GM12801 (cell line): ENCODE results near the gene PID1.

Experiments
- TF ChIP-seq, protein P1 (sequence below): IDR thresholded peaks from one replicate; pipeline ENCODE4 v1.5.1; 2011; ENCODE audit warnings: control low read depth; ENCODE audit not compliant: insufficient read length; ENCODE audit errors: extremely low read depth

Gene PID1

DNA sequence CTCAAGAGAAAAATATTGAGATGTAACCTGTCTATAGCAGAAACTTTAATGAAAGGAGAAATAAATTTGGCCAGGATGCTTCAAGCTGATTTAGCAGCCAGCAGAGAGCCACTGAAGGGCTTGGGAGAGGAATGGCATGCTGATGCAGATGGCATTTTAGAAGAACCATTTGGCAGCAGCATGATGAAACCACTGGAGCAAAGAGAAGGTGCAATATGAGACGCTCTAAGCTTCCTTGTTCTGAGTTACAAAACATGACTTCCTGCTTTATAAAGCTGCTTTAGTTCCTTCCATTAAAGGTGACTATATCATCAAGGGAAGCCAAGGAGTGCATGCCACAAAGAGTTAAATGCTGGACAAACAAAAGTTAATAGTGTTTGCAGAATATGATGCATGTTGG, 189.7 kb downstream of the PID1 start:
- TF ChIP-seq, protein P1, sequence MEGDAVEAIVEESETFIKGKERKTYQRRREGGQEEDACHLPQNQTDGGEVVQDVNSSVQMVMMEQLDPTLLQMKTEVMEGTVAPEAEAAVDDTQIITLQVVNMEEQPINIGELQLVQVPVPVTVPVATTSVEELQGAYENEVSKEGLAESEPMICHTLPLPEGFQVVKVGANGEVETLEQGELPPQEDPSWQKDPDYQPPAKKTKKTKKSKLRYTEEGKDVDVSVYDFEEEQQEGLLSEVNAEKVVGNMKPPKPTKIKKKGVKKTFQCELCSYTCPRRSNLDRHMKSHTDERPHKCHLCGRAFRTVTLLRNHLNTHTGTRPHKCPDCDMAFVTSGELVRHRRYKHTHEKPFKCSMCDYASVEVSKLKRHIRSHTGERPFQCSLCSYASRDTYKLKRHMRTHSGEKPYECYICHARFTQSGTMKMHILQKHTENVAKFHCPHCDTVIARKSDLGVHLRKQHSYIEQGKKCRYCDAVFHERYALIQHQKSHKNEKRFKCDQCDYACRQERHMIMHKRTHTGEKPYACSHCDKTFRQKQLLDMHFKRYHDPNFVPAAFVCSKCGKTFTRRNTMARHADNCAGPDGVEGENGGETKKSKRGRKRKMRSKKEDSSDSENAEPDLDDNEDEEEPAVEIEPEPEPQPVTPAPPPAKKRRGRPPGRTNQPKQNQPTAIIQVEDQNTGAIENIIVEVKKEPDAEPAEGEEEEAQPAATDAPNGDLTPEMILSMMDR, result no peak

DNA sequence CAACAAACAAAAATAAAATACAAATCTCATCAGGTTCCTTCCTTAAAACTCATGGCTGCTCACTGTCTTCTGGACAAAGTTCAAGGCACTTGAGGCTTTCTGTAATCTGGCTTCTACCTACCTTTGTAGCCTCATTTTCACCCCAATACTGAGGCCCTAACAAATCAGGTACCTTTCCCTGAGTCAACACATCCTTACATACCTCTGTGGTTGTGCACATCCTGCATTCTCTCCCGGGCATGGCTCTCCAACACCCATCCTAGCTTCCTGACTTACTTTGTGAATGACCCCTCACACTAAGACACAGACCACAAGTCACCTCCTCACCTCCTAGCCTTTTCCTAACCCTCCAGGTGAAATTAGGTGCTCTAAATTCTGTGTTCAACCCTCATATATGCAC, 190.9 kb downstream of the PID1 start:
- TF ChIP-seq, protein P1, result no peak

DNA sequence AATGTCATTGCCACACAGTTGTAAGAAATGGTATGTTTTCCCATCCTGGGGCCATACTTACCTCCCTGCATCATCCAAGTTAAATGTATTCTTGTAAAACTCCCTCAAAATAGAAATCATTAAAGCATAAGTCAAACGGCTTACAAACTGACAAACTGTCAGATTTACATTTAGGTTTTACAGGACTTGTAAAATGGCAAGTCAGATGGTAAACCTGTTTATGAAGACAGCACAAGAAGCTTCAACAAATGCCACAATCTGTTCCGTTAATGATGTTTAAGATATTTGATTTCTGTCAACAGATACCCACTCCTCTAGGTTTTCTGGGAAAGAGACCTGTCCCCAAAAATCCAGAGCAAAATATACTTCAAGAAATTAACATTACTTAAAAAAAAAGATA, 197.2 kb downstream of the PID1 start:
- TF ChIP-seq, protein P1, result no peak

DNA sequence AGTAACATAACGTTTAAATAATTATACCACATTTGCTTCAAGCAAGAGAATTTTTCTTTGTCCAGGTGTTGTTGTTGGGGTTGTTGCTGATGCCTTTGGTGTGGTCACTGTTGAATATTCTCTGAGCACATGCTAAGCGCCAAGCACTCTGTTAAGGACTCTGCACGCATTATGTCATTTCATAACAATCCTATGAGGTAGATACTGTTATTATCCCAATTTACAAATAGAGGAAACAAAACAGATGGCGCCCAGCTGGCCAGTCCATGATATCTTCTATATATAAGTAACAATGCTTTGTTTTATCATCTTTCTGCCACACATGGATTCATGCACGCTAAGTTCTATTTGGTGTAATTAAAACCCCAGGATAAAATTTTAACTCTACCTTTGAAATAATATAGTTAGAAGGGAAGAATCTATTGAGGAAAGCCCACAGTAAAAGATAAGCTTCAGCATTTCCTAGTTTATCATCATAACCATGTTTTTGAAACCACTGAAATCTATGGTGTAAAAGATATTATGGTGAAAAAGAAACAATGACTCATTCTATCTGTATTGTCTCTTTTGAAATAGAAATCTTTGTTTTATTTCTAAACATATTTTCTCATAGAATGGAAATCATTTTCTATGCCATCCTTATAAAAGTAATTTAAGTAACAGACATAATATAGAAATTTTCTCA, 199.7 kb downstream of the PID1 start:
- TF ChIP-seq, protein P1, result no peak

DNA sequence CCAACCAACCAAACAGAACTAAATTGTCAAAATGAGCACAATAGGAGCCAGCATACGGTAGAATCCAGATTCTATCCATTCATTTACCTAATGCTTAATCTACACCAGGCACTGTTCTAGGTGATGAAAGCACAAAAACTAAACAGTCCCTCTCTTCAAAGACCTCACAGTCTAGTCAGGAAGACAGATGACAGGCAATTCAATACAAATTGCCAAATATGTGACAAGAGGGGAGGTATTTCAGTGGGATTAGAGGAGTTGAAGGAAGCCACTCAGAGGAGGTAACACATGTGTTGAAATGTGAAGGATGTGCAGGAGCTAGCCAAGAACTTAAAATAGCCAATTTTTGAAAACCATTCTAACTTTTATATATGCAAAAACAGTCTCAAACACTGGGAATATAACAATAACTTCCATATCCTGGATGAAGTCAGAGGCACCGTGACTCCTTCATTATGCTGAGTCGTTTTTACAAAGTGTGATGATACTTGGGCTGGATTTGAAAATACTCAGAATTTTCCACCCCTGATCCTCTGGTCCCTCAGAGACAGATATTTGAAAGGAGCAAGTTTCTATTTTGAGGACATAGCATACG, 204.9 kb downstream of the PID1 start:
- TF ChIP-seq, protein P1, result no peak

DNA sequence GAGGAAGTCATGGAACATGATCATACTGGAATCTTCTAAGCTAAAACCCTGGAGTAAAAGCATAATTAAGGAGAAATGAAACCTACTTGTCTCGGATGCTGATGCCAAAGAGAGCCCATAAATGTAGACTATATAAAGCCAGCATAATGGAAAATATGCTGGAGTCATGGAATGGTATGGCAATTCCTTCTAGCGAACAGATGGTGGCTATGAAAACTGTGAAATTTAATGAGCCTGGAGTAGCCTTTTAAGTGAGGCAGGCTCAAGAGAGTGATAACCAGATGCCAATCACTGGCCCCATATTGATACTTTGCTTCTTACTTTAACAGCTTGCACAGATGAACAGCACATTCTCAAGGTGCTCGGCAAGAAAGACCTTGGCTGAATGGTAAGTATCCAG, 206.3 kb downstream of the PID1 start:
- TF ChIP-seq, protein P1, result no peak

DNA sequence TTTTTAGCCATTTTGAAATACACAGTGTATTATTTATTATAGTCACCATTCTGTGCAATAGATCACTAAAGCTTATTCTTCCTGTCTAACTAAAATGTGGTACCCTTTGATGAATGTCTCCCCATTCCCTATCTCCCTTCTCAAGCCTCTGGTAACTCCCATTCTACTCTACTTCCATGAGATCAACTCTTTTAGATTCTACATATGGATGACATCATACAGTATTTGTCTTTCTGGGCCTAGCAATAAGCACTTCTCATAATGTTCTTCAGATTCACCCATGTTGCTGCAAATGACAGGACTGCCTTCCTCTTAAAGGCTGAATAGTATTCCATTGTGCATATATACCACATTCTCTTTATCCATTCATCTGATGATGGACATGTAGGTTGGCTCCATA, 210.9 kb downstream of the PID1 start:
- TF ChIP-seq, protein P1, result no peak
